Measurements from ENCODE around the gene GRID1.

GRCh38 chr10:86355571-86356038, 11.0 kb downstream of the GRID1 start:
- TF ChIP-seq POLR2AphosphoS5 (IDR thresholded peaks at IDR 0.05), result no peak
- no peak for TF ChIP-seq CTCF (IDR thresholded peaks at IDR 0.05)
- no peak for TF ChIP-seq EP300 (IDR thresholded peaks at IDR 0.05; ENCODE audit: low read depth)
- no peak for TF ChIP-seq POLR2A (IDR thresholded peaks at IDR 0.05)
